ENCODE data around the gene TPST2.

TPST2 gene

GRCh38 chr22:26610072-26610958, 20.4 kb upstream of the TPST2 start:
- DNase-seq (ENCODE audit: low spot score) = no peak

GRCh38 chr22:26609287-26609686, 19.4 kb upstream of the TPST2 start:
- no peak for DNase-seq (ENCODE audit: low spot score)

- no peak for DNase-seq (ENCODE audit: low spot score)
Observed at GRCh38 chr22:26608129-26608528, 18.2 kb upstream of the TPST2 start.

GRCh38 chr22:26606611-26607010, 16.7 kb upstream of the TPST2 start:
- DNase-seq (ENCODE audit: low spot score) = no peak

GRCh38 chr22:26604368-26604767, 14.4 kb upstream of the TPST2 start:
- no peak for DNase-seq (ENCODE audit: low spot score)

GRCh38 chr22:26602127-26602526, 12.2 kb upstream of the TPST2 start:
- DNase-seq (ENCODE audit: low spot score) = no peak

GRCh38 chr22:26601726-26602125, 11.8 kb upstream of the TPST2 start:
- DNase-seq (ENCODE audit: low spot score) = no peak

GRCh38 chr22:26599505-26599904, 9.6 kb upstream of the TPST2 start:
- no peak for DNase-seq (ENCODE audit: low spot score)

GRCh38 chr22:26597480-26597879, 7.5 kb upstream of the TPST2 start:
- DNase-seq (ENCODE audit: low spot score) = no peak

GRCh38 chr22:26597026-26597425, 7.1 kb upstream of the TPST2 start:
- no peak for DNase-seq (ENCODE audit: low spot score)

GRCh38 chr22:26593763-26594162, 3.8 kb upstream of the TPST2 start:
- no peak for DNase-seq (ENCODE audit: low spot score)

- DNase-seq (ENCODE audit: low spot score) = no peak
Observed at GRCh38 chr22:26592421-26592891, 2.5 kb upstream of the TPST2 start.

- DNase-seq (ENCODE audit: low spot score) = peak; percentile 35
Observed at GRCh38 chr22:26589367-26589844, 526 bp downstream of the TPST2 start.

- no peak for DNase-seq (ENCODE audit: low spot score)
Observed at GRCh38 chr22:26588729-26589366, 1.1 kb downstream of the TPST2 start.

GRCh38 chr22:26587991-26588613, 1.8 kb downstream of the TPST2 start:
- no peak for DNase-seq (ENCODE audit: low spot score)

GRCh38 chr22:26586556-26587325, 3.2 kb downstream of the TPST2 start:
- peak; percentile 19 for DNase-seq (ENCODE audit: low spot score)

- DNase-seq (ENCODE audit: low spot score) = peak; percentile 25
Observed at GRCh38 chr22:26585104-26585790, 4.7 kb downstream of the TPST2 start.

GRCh38 chr22:26584010-26584409, 5.9 kb downstream of the TPST2 start:
- no peak for DNase-seq (ENCODE audit: low spot score)

- no peak for DNase-seq (ENCODE audit: low spot score)
Observed at GRCh38 chr22:26581633-26582168, 8.2 kb downstream of the TPST2 start.

GRCh38 chr22:26581026-26581425, 8.9 kb downstream of the TPST2 start:
- DNase-seq (ENCODE audit: low spot score) = no peak
